GM23338 (cell line): ENCODE results near the gene PLOD2.

Experiments used
- CREB1 ChIP-seq: fragments of 250-450 bp; sonication (Bioruptor Pico); IDR thresholded peaks from 2 replicates; pipeline ENCODE4 v1.5.0; 2020; ENCODE audit warnings: low read depth, mild to moderate bottlenecking, moderate library complexity
- CTCF ChIP-seq, 2 experiments: fragments of 200-600 bp in 1 of 2; sonication (generic) in 1 of 2; conservative IDR thresholded peaks; 2 replicates each; pipeline versions ENCODE4 v1.5.1 to v1.6.1; 2016 to 2017; ENCODE audit warnings: antibody characterized with exemption in 2 of 2, low read depth in 2 of 2, mild to moderate bottlenecking in 2 of 2, moderate library complexity in 1 of 2
- ETS1 ChIP-seq: IDR thresholded peaks from 2 replicates; pipeline ENCODE4 v1.6.1; 2016; ENCODE audit warnings: antibody characterized with exemption
- EZH2 ChIP-seq: fragments of 200-600 bp; sonication (generic); IDR thresholded peaks from one replicate; pipeline ENCODE4 v1.8.0; 2017; ENCODE audit warnings: antibody characterized with exemption, mild to moderate bottlenecking, low read depth; ENCODE audit not compliant: unreplicated experiment
- EZH2phosphoT487 ChIP-seq: fragments of 200-600 bp; sonication (generic); IDR thresholded peaks from one replicate; pipeline ENCODE4 v1.8.1; 2018; ENCODE audit warnings: antibody characterized with exemption; ENCODE audit not compliant: unreplicated experiment
- JUNB ChIP-seq: IDR thresholded peaks from one replicate; pipeline ENCODE4 v1.6.1; 2016; ENCODE audit warnings: antibody characterized with exemption; ENCODE audit not compliant: unreplicated experiment
- NANOG ChIP-seq: IDR thresholded peaks from 2 replicates; pipeline ENCODE4 v1.6.1; 2016; ENCODE audit warnings: antibody characterized with exemption, borderline replicate concordance
- POLR2AphosphoS5 ChIP-seq: IDR thresholded peaks from 2 replicates; pipeline ENCODE4 v1.6.1; 2016; ENCODE audit warnings: antibody characterized with exemption, low read depth
- STAT1 ChIP-seq: IDR thresholded peaks from one replicate; pipeline ENCODE4 v1.6.1; 2016; ENCODE audit warnings: antibody characterized with exemption; ENCODE audit not compliant: unreplicated experiment
- ZNF114 ChIP-seq: fragments of 250-450 bp; sonication (Bioruptor Pico); IDR thresholded peaks from 2 replicates; pipeline ENCODE4 v1.5.0; 2020; ENCODE audit warnings: mild to moderate bottlenecking, moderate library complexity
- ZNF331 ChIP-seq: fragments of 250-450 bp; sonication (Bioruptor Pico); IDR thresholded peaks from 2 replicates; pipeline ENCODE4 v1.5.0; 2020; ENCODE audit warnings: low read depth, mild to moderate bottlenecking, moderate library complexity
- ZNF462 ChIP-seq: fragments of 250-450 bp; sonication (Bioruptor Pico); IDR thresholded peaks from 2 replicates; pipeline ENCODE4 v1.5.0; 2020; ENCODE audit warnings: mild to moderate bottlenecking, moderate library complexity
- TF ChIP-seq, protein P1 (sequence below): IDR thresholded peaks from one replicate; pipeline ENCODE4 v1.6.1; 2018; ENCODE audit warnings: antibody characterized with exemption; ENCODE audit not compliant: unreplicated experiment

GRCh38 chr3:146101538-146101937 lies 59.4 kb downstream of the PLOD2 start:
- TF ChIP-seq CTCF (conservative IDR thresholded peaks at IDR 0.05; ENCODE audit: low read depth in 2 of 2) = no peak
- TF ChIP-seq POLR2AphosphoS5 = no peak
- no peak for TF ChIP-seq ZNF331
- TF ChIP-seq EZH2 = no peak
- TF ChIP-seq, protein P1, sequence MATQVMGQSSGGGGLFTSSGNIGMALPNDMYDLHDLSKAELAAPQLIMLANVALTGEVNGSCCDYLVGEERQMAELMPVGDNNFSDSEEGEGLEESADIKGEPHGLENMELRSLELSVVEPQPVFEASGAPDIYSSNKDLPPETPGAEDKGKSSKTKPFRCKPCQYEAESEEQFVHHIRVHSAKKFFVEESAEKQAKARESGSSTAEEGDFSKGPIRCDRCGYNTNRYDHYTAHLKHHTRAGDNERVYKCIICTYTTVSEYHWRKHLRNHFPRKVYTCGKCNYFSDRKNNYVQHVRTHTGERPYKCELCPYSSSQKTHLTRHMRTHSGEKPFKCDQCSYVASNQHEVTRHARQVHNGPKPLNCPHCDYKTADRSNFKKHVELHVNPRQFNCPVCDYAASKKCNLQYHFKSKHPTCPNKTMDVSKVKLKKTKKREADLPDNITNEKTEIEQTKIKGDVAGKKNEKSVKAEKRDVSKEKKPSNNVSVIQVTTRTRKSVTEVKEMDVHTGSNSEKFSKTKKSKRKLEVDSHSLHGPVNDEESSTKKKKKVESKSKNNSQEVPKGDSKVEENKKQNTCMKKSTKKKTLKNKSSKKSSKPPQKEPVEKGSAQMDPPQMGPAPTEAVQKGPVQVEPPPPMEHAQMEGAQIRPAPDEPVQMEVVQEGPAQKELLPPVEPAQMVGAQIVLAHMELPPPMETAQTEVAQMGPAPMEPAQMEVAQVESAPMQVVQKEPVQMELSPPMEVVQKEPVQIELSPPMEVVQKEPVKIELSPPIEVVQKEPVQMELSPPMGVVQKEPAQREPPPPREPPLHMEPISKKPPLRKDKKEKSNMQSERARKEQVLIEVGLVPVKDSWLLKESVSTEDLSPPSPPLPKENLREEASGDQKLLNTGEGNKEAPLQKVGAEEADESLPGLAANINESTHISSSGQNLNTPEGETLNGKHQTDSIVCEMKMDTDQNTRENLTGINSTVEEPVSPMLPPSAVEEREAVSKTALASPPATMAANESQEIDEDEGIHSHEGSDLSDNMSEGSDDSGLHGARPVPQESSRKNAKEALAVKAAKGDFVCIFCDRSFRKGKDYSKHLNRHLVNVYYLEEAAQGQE = no peak
- no peak for TF ChIP-seq JUNB
- TF ChIP-seq EZH2phosphoT487 = no peak
- TF ChIP-seq CREB1 (CRISPR knock-in tag) = no peak
- TF ChIP-seq ZNF114 = no peak
- no peak for TF ChIP-seq ETS1
- TF ChIP-seq STAT1 = no peak
- no peak for TF ChIP-seq ZNF462 (CRISPR knock-in tag)
- TF ChIP-seq NANOG = no peak
